Suppressor macrophage treated with lipopolysaccharide for 1 hour (primary cell): ENCODE results near the gene CYB5R3.
"Not testable (repeated sequence)": the region's sequence is repeated elsewhere in the genome, so short reads cannot be mapped to it uniquely, and the experiment has no call there.

Experiments used
- DNase-seq, 3 donors: peaks; one replicate each; pipeline ENCODE4 v3.0.0-alpha.2; 2020 to 2022

CYB5R3 gene

GRCh38 chr22:42622061-42622710 lies 27.0 kb downstream of the CYB5R3 start:
- no peak for DNase-seq

- DNase-seq, result peak; percentile 57 to 77 (median 61)
These were observed 27.6 kb downstream of the CYB5R3 start for GRCh38 chr22:42621505-42622002.

GRCh38 chr22:42620084-42620483 lies 29.1 kb downstream of the CYB5R3 start:
- DNase-seq, result no peak

GRCh38 chr22:42619261-42620063 lies 29.7 kb downstream of the CYB5R3 start:
- no peak for DNase-seq

GRCh38 chr22:42617155-42617983 lies 31.8 kb downstream of the CYB5R3 start:
- no peak for DNase-seq

- not testable (repeated sequence) for DNase-seq
These were observed 33.4 kb downstream of the CYB5R3 start for GRCh38 chr22:42615860-42616175.

- peak; percentile 95 to 99 (median 98) for DNase-seq
These were observed 33.9 kb downstream of the CYB5R3 start for GRCh38 chr22:42615092-42615859.

GRCh38 chr22:42614312-42615091 lies 34.7 kb downstream of the CYB5R3 start, which contains the start of gene POLDIP3:
Gene POLDIP3 (minus strand): TSS chr22:42614883. CDS start chr22:42614857, 26 bp downstream.
- peak; percentile 99 to 100 (median 100) for DNase-seq

GRCh38 chr22:42613872-42614301 lies 35.3 kb downstream of the CYB5R3 start:
- peak; percentile 74 to 91 (median 87) for DNase-seq

- no peak for DNase-seq
These were observed 36.9 kb downstream of the CYB5R3 start for GRCh38 chr22:42612336-42612735.

- DNase-seq, result peak; percentile 28 to 40 (median 37)
These were observed 38.1 kb downstream of the CYB5R3 start for GRCh38 chr22:42611051-42611450.

GRCh38 chr22:42610186-42610585 lies 39.0 kb downstream of the CYB5R3 start:
- DNase-seq, result no peak

- DNase-seq, result peak in 1 of 3 donors; percentile 27
These were observed 40.3 kb downstream of the CYB5R3 start for GRCh38 chr22:42608823-42609361.

- no peak for DNase-seq
These were observed 40.9 kb downstream of the CYB5R3 start for GRCh38 chr22:42608136-42608822.

GRCh38 chr22:42607641-42608040 lies 41.6 kb downstream of the CYB5R3 start:
- not testable (repeated sequence) for DNase-seq

- no peak for DNase-seq
These were observed 44.8 kb downstream of the CYB5R3 start for GRCh38 chr22:42604403-42604802.

GRCh38 chr22:42603427-42603826 lies 45.8 kb downstream of the CYB5R3 start:
- DNase-seq, result no peak

GRCh38 chr22:42602470-42602869 lies 46.7 kb downstream of the CYB5R3 start:
- no peak for DNase-seq

GRCh38 chr22:42601879-42602465 lies 47.2 kb downstream of the CYB5R3 start:
- DNase-seq, result no peak
